WTC11 (cell line): ENCODE measurements around the gene SLC6A8. TPM values are rescaled to one million over a fixed set of nuclear protein-coding genes. Genes with fewer than 3 reads are reported as not detected.

Experiments
- ATAC-seq: fragments of 200-7000 bp; cut with Tn5 transposase; 2 replicates; pipeline ENCODE4 v1.10.0; 2021; ENCODE audit warnings: mild to moderate bottlenecking, moderate library complexity
- CTCF ChIA-PET: fragments of 300-600 bp; sonication (Branson Sonifier 250); formaldehyde crosslinking; loops from one replicate; lab custom pipeline; 2021; ENCODE audit warnings: antibody characterized with exemption; lab: Charles Lee
- POLR2A ChIA-PET: fragments of 350-600 bp; sonication (Branson Sonifier 250); formaldehyde crosslinking; loops from one replicate; lab custom pipeline; 2021; ENCODE audit warnings: antibody characterized with exemption; lab: Charles Lee
- DNase-seq: peaks from one replicate; pipeline ENCODE4 v3.0.0; 2021; ENCODE audit warnings: low spot score
- H3K27ac Mint-ChIP-seq: 2 replicates; pipeline ENCODE4 v1.8.0; 2021; ENCODE audit warnings: mixed read lengths
- H3K27me3 Mint-ChIP-seq: 2 replicates; pipeline ENCODE4 v1.8.0; 2021; ENCODE audit warnings: low read depth, mild to moderate bottlenecking, moderate library complexity, mixed read lengths
- H3K36me3 Mint-ChIP-seq: 2 replicates; pipeline ENCODE4 v1.8.0; 2021; ENCODE audit warnings: mixed read lengths
- H3K4me1 Mint-ChIP-seq: 2 replicates; pipeline ENCODE4 v1.8.0; 2022; ENCODE audit warnings: mixed read lengths
- H3K4me3 Mint-ChIP-seq: 2 replicates; pipeline ENCODE4 v1.8.0; 2021; ENCODE audit warnings: mild to moderate bottlenecking, moderate library complexity, mixed read lengths
- H3K9me3 Mint-ChIP-seq: 2 replicates; pipeline ENCODE4 v1.8.0; 2021; ENCODE audit warnings: mixed read lengths
- ARID4B ChIP-seq: sonication (generic); formaldehyde crosslinking; IDR thresholded peaks from 2 replicates; pipeline ENCODE4 v1.8.0; 2023; ENCODE audit warnings: missing genetic modification reagents, mild to moderate bottlenecking, borderline replicate concordance
- CBFB ChIP-seq: sonication (generic); formaldehyde crosslinking; IDR thresholded peaks from 2 replicates; pipeline ENCODE4 v1.8.1; 2022; ENCODE audit warnings: mild to moderate bottlenecking, low read depth, missing genetic modification reagents
- EMX1 ChIP-seq: fragments of 250-450 bp; sonication (Bioruptor Pico); IDR thresholded peaks from 2 replicates; pipeline ENCODE4 v1.8.0; 2021; ENCODE audit warnings: mild to moderate bottlenecking
- ERG ChIP-seq: fragments of 250-450 bp; sonication (Bioruptor Pico); IDR thresholded peaks from 2 replicates; pipeline ENCODE4 v1.8.0; 2021; ENCODE audit warnings: mild to moderate bottlenecking
- FOXK1 ChIP-seq: sonication (generic); formaldehyde crosslinking; IDR thresholded peaks from 2 replicates; pipeline ENCODE4 v1.8.0; 2022; ENCODE audit warnings: mild to moderate bottlenecking, moderate library complexity, missing genetic modification reagents
- GABPB1 ChIP-seq: sonication (generic); formaldehyde crosslinking; IDR thresholded peaks from 2 replicates; pipeline ENCODE4 v1.8.1; 2023; ENCODE audit warnings: mild to moderate bottlenecking, missing genetic modification reagents
- PRDM15 ChIP-seq: sonication (generic); formaldehyde crosslinking; IDR thresholded peaks from 2 replicates; pipeline ENCODE4 v1.8.0; 2022; ENCODE audit warnings: missing genetic modification reagents
- PREB ChIP-seq: sonication (generic); formaldehyde crosslinking; IDR thresholded peaks from 2 replicates; pipeline ENCODE4 v1.8.1; 2022; ENCODE audit warnings: mild to moderate bottlenecking, missing genetic modification reagents, moderate library complexity, borderline replicate concordance
- TEAD4 ChIP-seq: sonication (generic); formaldehyde crosslinking; IDR thresholded peaks from 2 replicates; pipeline ENCODE4 v1.8.0; 2022; ENCODE audit warnings: mild to moderate bottlenecking, missing genetic modification reagents
- ZBTB21 ChIP-seq: sonication (generic); formaldehyde crosslinking; IDR thresholded peaks from 2 replicates; pipeline ENCODE4 v1.8.1; 2023; ENCODE audit warnings: mild to moderate bottlenecking, missing genetic modification reagents, borderline replicate concordance
- ZNF416 ChIP-seq: fragments of 250-450 bp; sonication (Bioruptor Pico); IDR thresholded peaks from 2 replicates; pipeline ENCODE4 v1.9.0; 2021; ENCODE audit warnings: mild to moderate bottlenecking, inconsistent platforms
- ZNF512 ChIP-seq: sonication (generic); formaldehyde crosslinking; IDR thresholded peaks from 2 replicates; pipeline ENCODE4 v1.8.1; 2022; ENCODE audit warnings: missing genetic modification reagents, borderline replicate concordance
- total RNA-seq: library from RNA; stranded (reverse); gene quantifications from 3 replicates; pipeline ENCODE4 v1.2.3, GENCODE V29; 2021

Gene SLC6A8
- total RNA-seq, 1 experiment from 2014 or later = 112 TPM

- ChIA-PET CTCF (interaction anchor here (0.6 to 1.5 kb wide), 3 partner anchors 14 to 55 kb away, joined by 3 to 4 read pairs (median 3); no protein-coding TSS in a partner anchor), POLR2A (interaction anchor here (0.6 kb wide), 1 partner anchor 793 kb away, joined by 5 read pairs; no protein-coding TSS in a partner anchor)
- Mint-ChIP-seq H3K27ac (0 out of 2 replicates have a peak overlapping the region, but pooled peaks have one; percentile 11), H3K4me3 (peak overlapping the region; percentile 77), H3K27me3 (no peaks in the 10 kb centered on the region), H3K4me1 (peaks cover 18% of the 10 kb centered on the region), H3K9me3 (no peaks in the 10 kb centered on the region), H3K36me3 (peaks cover 27% of the 10 kb centered on the region)
- peak; percentile 7 for ATAC-seq
- TF ChIP-seq EMX1 (CRISPR knock-in tag) = no peak
- no peak for TF ChIP-seq ZBTB21 (CRISPR knock-in tag)
- no peak for TF ChIP-seq ERG
- TF ChIP-seq PREB = no peak
- 0 out of 2 replicates have a peak, but pooled peaks have one; percentile 26 for TF ChIP-seq FOXK1 (CRISPR knock-in tag)
- TF ChIP-seq PRDM15 (CRISPR knock-in tag) = no peak
- peak; percentile 40; the same call in 1 of the 2 replicates for TF ChIP-seq GABPB1 (CRISPR knock-in tag)
- TF ChIP-seq ARID4B (CRISPR knock-in tag) = no peak
- TF ChIP-seq CBFB = no peak
- TF ChIP-seq TEAD4 = no peak
- no peak for TF ChIP-seq ZNF512
- TF ChIP-seq ZNF416 = no peak
- peak; percentile 38 for DNase-seq
Observed at GRCh38 chrX:153723351-153724251, 35.9 kb downstream of the SLC6A8 start.
